Hematopoietic multipotent progenitor cell treated with erythropoietin and hydrocortisone succinate and interleukin-3 and kit ligand, for 15 days (in vitro differentiated cells): ENCODE data around the gene SEC23B.

ENCODE experiments used
- DNase-seq: peaks from one replicate; pipeline ENCODE4 v3.0.0-alpha.2; 2015; ENCODE audit warnings: low spot score

SEC23B gene

DNA sequence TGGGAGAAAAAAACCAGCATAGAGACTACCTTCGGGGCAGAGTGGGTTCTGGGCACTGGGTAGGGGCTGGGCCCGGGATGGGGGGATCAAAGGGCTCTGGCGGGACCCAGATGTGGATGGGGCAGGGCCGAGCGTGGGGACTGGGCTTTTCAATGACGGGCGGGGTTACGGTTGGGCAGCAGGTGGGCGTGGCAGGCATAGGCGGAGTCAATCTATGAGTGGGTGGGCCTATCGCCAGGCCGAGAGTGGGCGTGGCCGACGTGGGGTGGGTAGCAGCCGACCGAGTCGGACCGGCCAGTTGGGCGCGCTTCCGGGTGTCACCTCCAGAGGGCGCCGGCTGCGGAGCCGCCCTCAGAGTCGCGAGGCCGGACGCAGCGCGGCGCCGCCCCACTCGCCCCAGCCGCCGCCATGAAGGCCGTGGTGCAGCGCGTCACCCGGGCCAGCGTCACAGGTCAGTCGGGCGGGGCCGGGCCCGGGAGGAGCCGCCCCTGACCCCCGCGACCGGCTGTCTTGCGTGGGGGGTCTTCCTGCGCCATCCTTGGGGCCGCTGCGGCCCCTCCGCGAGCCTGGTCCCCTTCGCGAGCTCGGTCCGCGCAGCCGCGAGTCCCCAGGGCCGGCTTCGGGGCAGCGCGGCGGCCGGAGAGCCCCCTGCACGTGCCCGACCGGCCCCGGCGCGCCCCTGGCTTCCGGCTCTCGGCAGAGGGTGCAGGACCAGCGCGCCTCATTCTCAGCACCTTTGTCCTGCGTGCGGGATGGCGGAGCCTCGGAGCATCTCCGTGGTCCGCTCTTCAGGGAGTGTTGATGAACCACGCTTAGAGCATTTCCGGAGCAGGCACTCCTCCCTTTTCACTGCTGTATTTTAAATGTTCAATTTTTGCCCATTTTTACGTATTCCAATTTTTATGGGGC is 80.2 kb downstream of the SEC23B start, which contains the start of gene DTD1:
TSS of gene DTD1 (plus strand) at position 390 of the 909 bp plus-strand sequence. CDS start at position 409, 19 bp downstream.
- peak; percentile 79 for DNase-seq

GRCh38 chr20:18588574-18588933 is 80.8 kb downstream of the SEC23B start:
- no peak for DNase-seq

GRCh38 chr20:18589941-18590674 is 82.4 kb downstream of the SEC23B start:
- DNase-seq = no peak

GRCh38 chr20:18596270-18596669 is 88.5 kb downstream of the SEC23B start:
- no peak for DNase-seq

GRCh38 chr20:18609741-18610140 is 102.0 kb downstream of the SEC23B start:
- no peak for DNase-seq
